NT2/D1 (cell line): ENCODE results near the gene EEFSEC.

Experiments
- SUZ12 ChIP-seq: IDR thresholded peaks from 2 replicates; pipeline ENCODE4 v1.6.1; 2011; ENCODE audit not compliant: insufficient read length, insufficient read depth; ENCODE audit errors: extremely low read depth
- YY1 ChIP-seq: IDR thresholded peaks from 2 replicates; pipeline ENCODE4 v1.6.1; 2011; ENCODE audit not compliant: insufficient read length, insufficient read depth
- ZNF274 ChIP-seq: IDR thresholded peaks from 2 replicates; pipeline ENCODE4 v1.6.1; 2011; ENCODE audit warnings: mild to moderate bottlenecking, low read depth, low read length

DNA sequence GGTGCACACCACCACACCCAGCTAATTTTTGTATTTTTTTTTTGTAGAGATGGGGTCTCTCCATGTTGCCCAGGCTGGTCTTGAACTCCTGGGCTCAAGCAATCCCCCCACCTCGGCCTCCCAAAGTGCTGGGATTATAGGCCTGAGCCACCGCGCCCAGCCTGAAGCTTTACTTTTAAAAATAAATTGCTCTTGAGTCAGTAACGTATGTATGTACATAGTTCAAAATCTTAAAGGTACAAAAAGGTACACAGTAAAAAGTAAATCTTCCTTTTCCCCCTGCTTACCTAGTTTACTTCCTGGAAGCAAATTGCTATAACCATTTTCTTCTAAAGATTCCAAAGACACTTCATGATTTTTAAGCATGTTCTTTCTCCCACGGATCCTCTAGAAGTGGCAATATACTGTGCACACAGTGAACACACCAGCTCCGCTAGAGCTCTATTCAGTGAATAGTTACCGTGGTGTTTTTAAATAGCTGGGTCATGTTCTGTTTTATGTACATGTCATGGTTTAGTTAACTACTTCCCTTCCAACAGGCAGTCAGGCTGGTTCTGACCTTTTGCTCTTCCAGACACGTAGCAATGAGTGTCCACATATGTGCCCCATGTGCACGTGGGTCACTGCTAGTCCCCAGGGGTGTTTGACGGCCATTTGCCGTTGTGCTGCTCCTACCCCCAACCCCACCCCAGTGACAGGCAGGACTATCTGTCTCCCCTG lies 82.1 kb downstream of the EEFSEC start:
- TF ChIP-seq SUZ12 (no peak), ZNF274 (no peak), YY1 (no peak)
